Activated T-cell treated with anti-CD3 and anti-CD28 coated beads for 4 hours (primary cell): ENCODE measurements around the gene SMU1.
"Not testable (repeated sequence)": the region's sequence is repeated elsewhere in the genome, so short reads cannot be mapped to it uniquely, and the experiment has no call there.

Experiments
- DNase-seq: peaks from one replicate; pipeline ENCODE4 v3.0.0-alpha.2; 2020

The SMU1 gene

DNA sequence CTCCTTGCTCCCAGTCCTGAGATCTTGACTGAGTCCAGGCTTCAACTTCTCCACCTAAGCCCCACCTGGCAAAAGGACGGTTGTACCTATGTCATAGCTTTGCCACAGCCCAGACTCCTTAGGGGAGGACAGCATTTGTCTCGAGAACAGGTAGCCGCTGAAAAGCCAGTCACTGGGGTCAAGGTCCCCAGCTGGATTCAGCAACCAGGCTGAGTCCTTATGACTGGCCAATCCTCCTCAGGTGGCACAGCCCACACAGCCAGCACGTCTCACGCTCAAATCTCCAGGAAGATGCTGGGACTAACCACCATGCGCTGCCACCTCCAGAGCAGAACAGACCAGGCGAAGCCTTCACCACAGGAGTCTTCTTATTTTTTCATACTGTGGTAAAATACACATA is 27.9 kb upstream of the SMU1 start:
- no peak for DNase-seq

DNA sequence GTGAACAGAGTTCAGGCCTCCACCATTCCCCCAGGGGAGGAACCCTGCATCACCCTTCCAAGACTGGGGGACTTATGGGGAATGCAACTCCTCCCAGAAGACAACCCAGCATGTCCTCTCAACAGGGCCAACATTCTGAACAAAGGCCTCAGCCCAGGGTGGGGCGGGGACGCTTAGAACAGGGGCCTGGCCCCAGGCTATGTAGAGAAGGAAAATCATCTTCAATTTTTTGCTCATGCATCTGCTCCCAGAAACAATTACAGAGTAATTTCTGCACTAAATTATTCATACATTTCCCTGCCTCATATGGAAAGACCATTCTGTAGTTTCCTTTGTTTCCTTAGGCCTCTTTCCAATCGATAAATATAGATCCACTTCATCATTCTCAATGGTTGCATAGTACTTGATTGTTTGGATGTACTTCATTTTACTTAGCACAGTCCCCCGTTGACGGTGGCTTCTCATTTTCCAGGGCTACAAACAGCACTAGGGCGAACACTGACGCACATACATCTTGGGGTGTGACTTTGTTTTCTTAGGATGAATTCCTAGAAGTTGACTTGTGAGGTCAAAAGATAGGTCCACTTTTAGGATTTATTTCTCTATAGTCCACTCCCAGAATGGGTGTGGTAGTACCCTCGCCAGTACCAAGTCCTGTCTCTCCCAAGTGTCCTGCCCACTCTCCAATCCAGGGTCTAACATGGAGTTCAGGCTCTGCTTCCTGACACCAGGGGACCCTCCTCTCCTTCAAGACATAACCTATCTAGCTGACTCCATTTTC is 27.2 kb upstream of the SMU1 start:
- no peak for DNase-seq

DNA sequence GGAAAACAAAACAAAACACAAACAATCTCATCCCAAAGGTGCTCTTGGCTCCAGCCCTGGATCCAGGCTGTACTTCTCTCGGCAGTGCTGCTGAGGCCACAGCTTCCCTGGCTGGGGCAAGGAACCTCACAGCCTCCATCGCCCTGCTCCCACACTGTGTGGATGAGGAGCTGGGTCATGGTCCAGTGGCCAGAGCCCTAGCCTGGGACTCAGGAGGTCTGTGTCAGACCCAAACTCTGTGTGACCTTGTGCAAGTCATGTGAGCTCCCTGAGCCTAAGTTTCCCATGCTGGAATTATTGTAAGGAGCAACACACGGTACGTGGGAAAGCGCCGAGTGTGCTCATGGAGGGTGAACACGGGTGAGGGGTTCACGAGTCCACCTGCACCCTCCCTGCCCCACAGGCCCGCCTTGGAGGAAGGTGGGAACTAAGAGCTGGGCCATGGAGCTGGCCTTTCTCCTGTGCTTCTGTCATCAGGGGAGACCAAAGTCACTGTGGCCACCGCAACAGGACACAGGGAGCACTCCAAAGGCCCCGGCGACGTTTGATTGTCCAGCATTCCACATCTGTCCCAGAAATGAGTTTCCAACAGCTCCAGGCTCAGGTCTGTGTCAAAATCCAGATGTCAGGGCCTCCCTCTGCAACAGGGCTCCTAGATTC is 26.2 kb upstream of the SMU1 start:
- DNase-seq, result no peak

DNA sequence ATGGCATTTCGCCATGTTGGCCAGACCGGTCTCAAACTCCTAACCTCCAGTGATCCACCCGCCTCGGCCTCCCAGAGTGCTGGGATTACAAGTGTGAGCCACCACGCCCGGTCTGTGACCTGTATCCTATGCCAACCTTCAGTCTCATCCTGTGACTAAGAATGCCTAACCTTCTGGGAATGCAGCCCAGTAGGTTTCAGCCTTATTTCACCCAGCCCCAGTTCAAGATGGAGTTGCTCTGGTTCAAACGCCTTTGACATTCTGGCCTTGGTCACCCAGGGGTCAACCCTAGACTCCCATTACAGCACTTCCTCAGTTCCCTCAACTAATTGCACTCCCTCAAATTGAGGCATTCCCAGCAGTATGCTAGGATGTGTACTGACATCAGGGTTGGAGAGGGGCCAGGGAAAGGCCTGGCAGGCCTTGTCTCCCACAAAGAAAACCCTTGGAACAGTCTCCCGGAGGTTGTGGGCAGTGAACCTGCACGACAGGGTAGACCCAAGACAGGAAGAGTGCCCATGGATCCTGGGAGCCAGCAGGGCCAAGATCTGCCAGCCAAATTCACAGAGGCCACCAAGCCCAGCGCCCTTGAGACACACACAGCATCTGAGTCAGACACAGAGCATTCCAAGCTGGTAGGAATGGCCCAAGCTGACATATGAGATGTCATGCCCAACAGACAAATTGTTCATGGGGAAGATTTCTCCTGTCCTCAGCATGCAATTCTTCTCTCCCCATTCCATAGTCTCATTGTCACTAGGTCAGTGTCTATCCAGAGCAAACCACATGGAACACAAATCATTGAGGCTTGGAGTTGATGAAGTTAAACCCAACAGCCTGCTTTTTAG is 24.9 kb upstream of the SMU1 start:
- no peak for DNase-seq

DNA sequence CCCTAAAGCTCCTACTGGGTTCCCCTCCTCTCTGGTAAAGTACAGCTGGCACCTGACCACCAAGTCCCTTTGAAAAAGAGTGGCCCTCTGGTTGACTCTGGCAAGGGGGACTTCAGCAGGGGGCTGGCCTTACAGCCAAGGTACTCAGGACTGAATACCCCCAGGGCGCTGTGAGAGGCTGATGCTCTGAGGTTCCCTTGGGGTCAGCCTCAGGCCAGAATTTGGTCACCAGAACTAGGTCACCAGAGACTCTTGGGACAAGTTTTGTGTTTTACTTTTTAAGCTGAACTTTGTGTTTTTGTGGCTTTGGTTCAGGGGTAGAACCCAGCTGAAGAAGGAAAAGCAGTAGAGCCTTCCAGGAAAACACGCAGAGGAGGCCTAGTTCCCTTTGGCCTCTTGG is 23.3 kb upstream of the SMU1 start:
- no peak for DNase-seq

DNA sequence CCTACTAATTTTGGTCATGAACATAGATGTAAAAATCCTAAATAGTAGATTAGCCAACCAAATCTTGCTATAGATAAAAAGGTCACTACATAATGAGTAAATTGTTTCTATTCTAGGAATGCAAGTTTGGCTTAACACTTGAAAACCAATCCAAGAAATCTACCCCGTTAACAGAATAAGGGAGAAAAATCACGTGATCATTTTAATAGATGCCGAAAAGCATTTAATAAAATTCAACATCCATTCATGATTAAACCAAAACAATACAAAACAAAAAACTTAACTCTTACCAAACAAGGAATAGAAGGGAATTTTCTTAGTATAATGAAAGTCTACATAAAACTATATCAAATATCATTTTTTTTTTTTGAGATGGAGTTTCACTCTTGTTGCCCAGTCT is 20.7 kb upstream of the SMU1 start:
- no peak for DNase-seq

DNA sequence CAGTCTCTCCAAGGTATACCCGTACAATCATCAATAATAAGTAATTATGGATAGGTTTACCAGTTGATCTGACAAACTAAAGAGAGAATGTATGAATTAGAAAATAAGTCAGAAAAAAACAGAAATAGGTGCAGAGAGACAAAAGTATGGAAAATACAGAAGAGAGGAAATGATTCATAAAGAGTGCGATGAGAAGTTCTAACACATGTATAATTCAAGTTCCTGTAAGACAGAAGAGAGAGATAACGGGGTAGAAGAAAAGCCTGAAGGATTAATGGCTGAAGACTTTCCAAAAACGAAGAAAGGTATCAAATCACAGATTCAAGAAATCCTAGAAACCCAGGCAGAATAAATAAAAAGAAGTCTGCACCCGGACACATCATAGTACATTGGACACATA is 16.2 kb upstream of the SMU1 start:
- no peak for DNase-seq

DNA sequence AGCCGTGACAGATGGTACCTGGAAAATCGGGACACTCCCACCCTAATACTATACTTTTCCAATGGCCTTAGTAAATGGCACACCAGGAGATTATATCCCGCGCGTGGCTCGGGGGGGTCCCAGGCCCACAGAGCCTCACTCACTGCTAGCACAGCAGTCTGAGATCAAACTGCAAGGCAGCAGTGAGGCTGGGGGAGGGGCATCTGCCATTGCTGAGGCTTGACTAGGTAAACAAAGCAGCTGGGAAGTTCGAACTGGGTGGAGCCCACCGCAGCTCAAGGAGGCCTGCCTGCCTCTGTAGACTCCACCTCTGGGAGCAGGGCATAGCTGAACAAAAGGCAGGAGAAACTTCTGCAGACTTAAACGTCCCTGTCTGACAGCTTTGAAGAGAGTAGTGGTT is 9.2 kb upstream of the SMU1 start:
- DNase-seq, result not testable (repeated sequence)

DNA sequence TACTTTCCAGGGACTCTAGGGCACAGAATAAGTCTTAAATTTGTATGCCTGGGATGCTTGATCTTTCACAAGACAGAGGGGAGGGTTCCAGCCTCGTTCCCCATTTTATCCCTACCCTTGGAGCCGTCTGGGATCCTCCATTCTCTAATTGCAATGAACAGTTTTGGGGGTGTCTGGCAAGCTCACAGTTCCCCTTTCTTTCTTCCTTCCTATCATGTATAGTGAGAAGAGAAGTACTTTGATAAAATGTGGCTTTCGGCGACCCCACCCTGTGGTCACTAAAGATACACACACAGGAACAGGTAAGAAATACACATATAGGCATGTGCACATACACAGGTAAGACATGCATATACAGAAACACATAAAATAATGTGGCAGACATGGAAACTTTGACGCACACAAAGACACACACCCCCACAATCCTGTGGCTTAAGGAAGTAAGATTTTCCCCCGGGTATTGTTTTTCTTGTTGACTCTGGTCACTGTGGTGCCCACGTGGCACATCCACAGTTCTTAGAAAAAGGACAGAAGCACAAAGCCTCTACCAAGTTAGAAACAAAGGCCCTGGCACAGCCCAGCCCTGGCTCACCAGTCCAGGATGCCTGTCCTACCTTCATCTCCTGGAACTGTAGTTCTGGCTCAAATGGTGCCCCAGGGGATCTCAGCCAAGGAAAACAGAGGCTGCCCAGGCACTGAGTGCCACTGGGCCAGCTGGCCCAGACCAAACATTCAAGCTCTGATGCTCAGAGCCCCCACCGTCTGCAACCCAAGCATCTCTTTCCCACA is 6.3 kb upstream of the SMU1 start:
- peak; percentile 12 for DNase-seq

DNA sequence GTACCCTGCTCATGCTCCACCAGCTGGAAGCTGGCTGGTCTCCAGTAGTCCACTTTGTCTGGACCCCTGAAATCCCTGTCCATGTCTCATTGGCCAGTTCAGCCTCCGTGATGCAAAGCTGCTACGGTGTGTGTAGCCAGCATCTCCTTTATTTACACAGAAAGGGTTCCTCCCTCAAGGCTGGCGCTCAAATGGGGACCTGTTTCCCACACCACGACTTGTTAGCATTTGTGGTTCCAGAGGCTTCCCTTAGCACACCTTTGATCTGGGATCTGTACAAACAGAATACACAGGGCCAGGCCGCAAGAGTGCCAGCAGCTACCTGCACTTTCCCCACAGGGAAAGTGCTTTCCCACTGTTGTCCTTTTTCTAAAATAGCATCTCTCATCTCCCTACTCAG is 5.7 kb upstream of the SMU1 start:
- no peak for DNase-seq

DNA sequence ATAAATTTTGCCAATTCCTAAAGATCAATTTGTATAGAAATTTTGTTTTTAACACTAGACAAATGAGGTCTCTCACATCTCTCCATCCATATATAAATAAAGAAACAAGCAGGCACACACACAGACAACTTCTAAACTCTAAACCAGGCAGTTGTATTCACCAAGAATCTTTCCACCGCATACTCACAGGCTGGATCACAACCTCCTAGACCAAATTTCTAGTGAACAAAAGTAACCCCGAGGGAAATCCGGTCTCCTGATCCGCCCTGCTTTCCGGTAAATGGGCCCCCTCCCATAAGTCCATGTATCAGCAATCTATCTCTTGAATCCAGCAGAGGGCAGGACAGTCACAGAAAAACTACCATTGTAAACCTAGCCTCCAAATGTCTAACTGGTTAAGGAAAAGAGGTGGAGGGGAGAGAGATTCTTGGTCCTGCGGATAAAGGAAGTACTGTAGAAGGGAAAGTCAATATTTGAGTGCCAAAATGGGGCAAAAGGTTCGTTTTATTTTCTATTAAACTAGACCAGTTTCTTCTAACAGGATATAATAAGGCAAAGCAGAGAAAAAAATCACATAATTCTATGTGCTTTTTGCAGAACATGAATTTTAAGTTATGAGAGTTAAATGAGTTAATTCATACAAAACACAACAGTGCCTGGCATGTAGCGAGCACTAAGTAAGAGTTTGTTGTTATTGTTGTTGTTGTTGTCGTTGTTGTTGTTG is 4.8 kb upstream of the SMU1 start:
- peak; percentile 46 for DNase-seq

DNA sequence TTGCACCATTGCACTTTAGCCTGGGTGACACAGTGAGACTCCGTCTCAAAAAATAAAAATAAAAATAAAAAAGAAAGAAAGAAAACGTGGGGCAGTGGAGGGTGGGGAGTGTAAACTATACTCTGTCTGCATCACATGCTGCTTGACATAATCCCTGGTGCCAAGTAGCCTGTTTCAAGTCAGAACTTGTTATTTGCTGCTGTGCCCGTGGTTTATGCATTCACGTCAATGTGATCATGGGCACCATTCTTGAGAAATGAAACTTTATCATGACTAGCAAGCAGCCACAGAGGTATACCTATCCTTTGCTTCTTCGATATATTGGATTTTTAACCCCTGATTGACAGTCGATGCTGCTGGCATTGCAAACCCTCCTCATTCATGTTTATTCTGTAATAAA is 4.1 kb upstream of the SMU1 start:
- no peak for DNase-seq

DNA sequence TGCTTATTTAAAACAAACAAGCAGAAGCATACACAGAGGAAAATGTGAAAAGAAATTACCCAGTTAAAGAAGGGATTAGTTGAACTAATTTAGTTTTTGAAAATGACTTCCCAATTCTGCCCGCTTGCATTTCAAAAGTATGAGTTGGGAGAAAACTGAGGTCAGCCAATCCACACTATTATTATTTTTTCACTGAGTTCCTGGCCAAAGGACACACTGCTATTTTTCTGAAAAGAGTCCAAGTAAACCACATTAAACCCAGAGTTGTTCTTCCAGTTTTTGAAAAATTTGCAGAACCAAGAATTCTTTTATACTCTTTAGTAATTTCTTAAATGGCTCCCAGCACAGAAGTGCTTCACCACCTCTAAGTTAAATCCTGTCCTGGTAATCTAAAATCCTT is 7.5 kb downstream of the SMU1 start:
- DNase-seq, result no peak

DNA sequence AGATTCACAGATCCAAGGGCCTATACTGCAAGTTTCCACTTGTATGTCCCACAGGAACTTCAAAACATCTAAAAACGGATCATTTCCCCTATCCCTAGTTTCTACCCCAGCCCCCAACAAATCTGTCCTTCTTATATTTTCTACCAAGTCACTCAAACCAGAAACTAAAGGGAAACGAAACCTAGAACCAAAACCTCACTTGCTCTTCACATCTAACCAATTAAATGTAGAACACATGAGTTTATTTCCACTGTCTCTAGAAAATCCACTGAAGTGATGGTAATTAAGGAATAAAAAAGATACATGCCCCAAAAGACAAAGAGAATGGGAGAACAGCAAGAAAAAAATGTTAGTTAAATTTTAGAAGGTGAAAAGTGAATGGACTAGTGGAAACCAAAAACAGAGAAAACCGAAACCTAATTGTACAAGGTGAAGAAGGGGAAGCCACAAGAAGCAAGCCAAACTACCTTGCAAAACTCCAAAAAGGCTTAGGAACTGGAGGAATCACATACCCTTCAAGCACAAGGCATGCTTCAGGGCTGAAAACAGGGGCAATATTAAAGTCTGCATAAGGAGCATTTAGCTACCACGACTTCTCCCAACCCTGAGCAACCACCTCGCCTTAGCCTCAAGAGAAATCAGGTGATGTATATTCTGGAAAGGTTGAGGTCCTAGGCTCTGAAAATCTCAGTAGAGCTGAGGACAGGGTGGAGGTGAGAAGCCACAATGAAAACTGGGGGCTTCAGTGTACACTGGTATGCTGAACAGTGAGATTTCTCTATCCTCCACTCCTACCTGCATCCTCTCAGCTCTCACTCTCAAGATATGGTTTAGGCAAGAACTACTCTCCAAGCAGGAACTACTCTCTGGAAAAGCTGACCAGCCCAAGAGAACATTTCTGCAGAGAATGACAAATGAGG is 11.1 kb downstream of the SMU1 start:
- no peak for DNase-seq

DNA sequence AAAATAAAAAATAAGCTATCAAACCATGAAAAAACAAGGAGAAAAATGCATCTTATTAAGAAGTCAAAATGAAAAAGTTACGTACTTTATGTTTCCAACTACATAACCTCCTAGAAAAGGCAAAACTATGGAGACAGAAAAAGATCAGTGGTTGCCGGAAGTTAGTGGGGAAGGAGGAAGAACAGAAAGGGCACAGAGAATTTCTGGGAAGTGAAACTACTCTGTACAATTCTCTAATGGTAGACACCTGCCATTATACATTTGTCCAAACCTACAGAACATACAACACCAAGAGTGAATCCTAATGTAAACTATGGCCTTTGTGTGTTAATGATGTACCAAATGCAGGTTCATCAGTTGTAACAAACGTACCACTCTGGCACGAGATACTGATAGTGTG is 25.3 kb downstream of the SMU1 start:
- DNase-seq, result no peak

DNA sequence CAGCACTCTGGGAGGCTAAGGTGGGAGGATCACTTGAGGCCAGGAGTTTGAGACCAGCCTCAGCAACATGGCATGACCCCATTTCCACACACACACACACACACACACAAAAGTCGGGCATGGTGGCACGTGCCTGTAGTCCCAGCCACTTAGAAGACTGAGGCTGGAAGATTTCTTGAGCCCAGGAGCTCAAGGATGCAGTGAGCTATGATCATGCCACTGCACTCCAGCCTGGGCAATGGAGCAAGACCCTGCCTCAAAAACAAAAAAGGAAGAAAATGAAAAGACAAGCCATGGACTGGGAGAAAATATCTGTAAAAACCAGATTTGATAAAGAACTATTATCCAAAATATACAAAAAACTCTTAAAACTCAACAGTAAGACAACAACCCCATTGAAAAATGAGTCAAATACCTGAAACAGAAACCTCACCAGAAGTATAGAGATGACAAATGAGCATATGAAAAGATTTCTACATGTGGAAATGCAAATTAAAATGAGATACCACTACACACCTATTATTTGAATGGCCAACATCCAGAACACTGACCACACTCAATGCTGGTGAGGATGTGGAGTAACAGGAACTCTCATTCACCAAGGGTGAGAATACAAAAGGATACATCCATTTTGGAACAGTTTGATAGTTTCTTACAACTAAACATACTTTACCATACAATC is 26.7 kb downstream of the SMU1 start:
- no peak for DNase-seq

DNA sequence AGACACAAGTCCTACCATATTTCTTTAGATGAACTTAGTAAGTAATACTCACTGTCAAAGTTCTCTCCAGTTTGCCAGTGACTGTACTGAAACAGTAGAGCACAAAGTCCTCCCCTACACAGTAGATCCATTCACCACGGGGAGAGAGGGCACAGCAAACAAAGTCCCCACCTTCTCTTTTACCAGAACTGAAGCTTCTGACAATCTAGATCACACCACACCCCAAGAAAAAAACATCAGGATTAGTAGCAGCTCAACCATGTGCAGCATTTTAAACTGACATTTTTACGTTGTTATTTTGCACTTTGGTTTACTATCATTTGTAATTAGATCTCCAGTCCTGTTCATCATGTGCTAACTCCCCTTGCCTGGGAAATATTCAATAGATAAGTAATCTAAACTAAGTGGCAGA is 28.4 kb downstream of the SMU1 start:
- DNase-seq, result no peak

DNA sequence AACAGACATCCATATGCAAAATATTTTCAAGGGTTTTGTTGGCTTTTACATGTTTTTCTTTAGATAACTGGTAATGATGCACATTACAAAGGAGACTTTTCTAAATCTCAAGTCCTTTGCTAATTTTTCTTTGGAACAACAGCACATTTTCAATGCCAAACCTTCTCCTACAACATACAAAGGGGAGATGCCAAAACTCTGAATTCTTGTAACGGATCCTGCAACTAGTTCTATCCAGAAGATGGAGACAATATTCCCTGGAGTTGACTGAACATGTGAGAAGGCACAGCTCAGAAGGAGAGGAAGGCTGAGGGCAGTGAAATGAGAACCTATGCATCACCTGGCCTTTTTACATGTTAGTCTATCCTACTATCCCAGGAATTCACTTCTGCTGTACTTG is 30.4 kb downstream of the SMU1 start:
- DNase-seq, result no peak

DNA sequence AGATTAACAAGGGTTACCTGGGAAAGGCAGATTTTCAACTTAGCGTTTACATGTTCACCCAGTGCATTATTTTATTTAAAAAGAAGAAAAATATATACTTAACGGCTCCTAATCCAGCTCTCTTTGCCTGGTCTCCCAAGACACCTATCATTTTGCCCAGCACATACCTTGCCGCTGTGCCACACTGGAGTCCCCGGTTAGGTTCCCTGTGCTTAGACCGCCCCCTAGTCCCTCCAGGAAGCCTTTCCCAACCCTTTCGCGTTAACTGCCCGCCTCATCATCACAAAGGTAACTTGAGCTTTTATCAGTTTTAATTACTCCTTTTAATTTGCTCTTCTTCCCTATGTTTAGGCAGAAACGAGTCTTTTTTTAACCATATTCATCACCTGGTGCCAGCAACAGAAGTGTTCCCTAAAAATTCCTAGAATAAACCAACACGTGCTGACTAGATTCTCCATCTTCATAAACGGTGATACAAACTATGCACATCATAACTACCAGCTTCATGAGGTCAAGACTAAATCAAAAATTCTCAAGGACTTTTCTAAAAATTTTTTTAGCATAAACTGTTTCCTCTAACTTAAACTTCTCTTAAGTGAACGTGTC is 31.7 kb downstream of the SMU1 start:
- no peak for DNase-seq

DNA sequence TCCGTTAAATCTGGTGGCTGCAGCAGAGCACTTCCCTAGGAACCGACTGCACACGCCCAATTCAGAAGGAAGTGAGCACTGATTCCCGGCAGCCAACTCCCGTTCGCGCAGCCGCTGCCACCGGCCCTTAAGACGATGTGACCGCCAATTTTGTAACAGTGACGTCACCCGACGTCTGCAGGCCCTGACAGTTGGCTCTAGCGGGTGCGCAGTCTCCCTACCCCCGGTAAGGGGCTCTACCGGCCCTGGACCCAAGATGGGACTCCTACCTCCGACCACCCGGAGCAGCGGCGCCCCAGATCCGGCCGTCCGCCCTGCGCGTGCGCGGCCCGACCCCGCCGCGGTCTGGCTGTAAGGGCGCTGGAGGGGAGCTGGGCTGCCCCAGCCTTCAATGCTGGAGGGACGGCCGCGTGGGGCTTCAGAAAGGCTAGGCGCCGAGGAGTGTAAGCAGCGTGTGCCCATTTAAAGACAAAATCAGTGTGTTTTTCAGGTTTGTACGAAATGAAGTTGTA is 32.3 kb downstream of the SMU1 start:
- DNase-seq, result peak; percentile 24
